WI38 (cell line): ENCODE results near the gene IRAK3.
A peak's percentile ranks its signal among the peaks of the same experiment; 100 is the strongest.

Experiments
- H3K4me3 ChIP-seq: 2 replicates; pipeline ENCODE4 v1.5.1; 2011; ENCODE audit warnings: low read depth, mild to moderate bottlenecking, control low read depth, low read length
- CTCF ChIP-seq: IDR thresholded peaks from 2 replicates; pipeline ENCODE4 v1.5.1; 2012; ENCODE audit warnings: low read depth, mild to moderate bottlenecking, control low read depth, low read length

Gene IRAK3

GRCh38 chr12:66188584-66189485 lies at the start of gene IRAK3:
Gene IRAK3 (plus strand): TSS chr12:66189214. CDS start chr12:66189300, 86 bp downstream.
- H3K4me3 ChIP-seq = peak within 1 kb of the TSS; percentile 59
- TF ChIP-seq CTCF = no peak

- TF ChIP-seq CTCF = no peak
- H3K4me3 ChIP-seq = no peak overlapping the region
Measured at GRCh38 chr12:66139328-66139727, 49.7 kb upstream of the IRAK3 start.

GRCh38 chr12:66140731-66141130 lies 48.3 kb upstream of the IRAK3 start:
- H3K4me3 ChIP-seq = no peak overlapping the region
- no peak for TF ChIP-seq CTCF

GRCh38 chr12:66141299-66141698 lies 47.7 kb upstream of the IRAK3 start:
- TF ChIP-seq CTCF = no peak
- no peak overlapping the region for H3K4me3 ChIP-seq

GRCh38 chr12:66142826-66143225 lies 46.2 kb upstream of the IRAK3 start:
- H3K4me3 ChIP-seq = no peak overlapping the region
- no peak for TF ChIP-seq CTCF

- TF ChIP-seq CTCF = no peak
- H3K4me3 ChIP-seq = no peak overlapping the region
Measured at GRCh38 chr12:66143868-66144267, 45.1 kb upstream of the IRAK3 start.
